Peyer's patch (tissue), 4 donors: ENCODE measurements around the gene APOC3. TPM values are rescaled to one million over a fixed set of nuclear protein-coding genes. Genes with fewer than 3 reads are reported as not detected.
A peak's percentile ranks its signal among the peaks of the same experiment; 100 is the strongest.

ENCODE experiments used
- DNase-seq, 3 donors: peaks; one replicate each; pipeline ENCODE4 v3.0.0-alpha.2; 2017 to 2019
- H3K27ac ChIP-seq, 4 donors: fragments of 200-600 bp; sonication (generic); one replicate each; pipeline ENCODE4 v1.5.1; 2016 to 2019
- H3K27me3 ChIP-seq, 2 donors: fragments of 200-600 bp; sonication (generic); one replicate each; pipeline ENCODE4 v1.5.1; 2019
- H3K36me3 ChIP-seq, 3 donors: fragments of 200-600 bp; sonication (generic); one replicate each; pipeline ENCODE4 v1.5.1; 2016 to 2019
- H3K4me1 ChIP-seq, 4 donors: fragments of 200-600 bp; sonication (generic); one replicate each; pipeline ENCODE4 v1.5.1; 2016 to 2019
- H3K4me3 ChIP-seq, 4 donors: fragments of 200-600 bp; sonication (generic); 1 replicate in 3 of 4; 2 replicates in 1 of 4; pipeline ENCODE4 v1.5.1; 2016 to 2019; ENCODE audit warnings: mild to moderate bottlenecking in 1 of 4
- H3K9me3 ChIP-seq, 4 donors: fragments of 200-600 bp; sonication (generic); one replicate each; pipeline ENCODE4 v1.5.1; 2016 to 2019; ENCODE audit warnings: mild to moderate bottlenecking in 1 of 4
- CTCF ChIP-seq, 6 experiments: fragments of 450-650 bp in 4 of 6; fragments of 200-600 bp in 2 of 6; sonication (generic) in 1 of 6; IDR thresholded peaks; one replicate each; pipeline ENCODE4 v1.5.1; 2017 to 2019; ENCODE audit warnings: antibody characterized with exemption in 6 of 6, mild to moderate bottlenecking in 3 of 6, moderate library complexity in 1 of 6
- POLR2A ChIP-seq, 2 donors: fragments of 450-650 bp; IDR thresholded peaks; one replicate each; pipeline ENCODE4 v1.5.1; 2017; ENCODE audit warnings: antibody characterized with exemption in 2 of 2, mild to moderate bottlenecking in 2 of 2, moderate library complexity in 2 of 2
- total RNA-seq, 4 donors: library from RNA; depleted of rRNA; stranded (reverse); fragments of >200 nt; gene quantifications; one replicate each; pipeline ENCODE4 v1.1.0, GENCODE V29; 2016

APOC3 gene
- total RNA-seq, 4 donors from 2014 or later = 276 to 11,857 (median 5,024) TPM

DNA sequence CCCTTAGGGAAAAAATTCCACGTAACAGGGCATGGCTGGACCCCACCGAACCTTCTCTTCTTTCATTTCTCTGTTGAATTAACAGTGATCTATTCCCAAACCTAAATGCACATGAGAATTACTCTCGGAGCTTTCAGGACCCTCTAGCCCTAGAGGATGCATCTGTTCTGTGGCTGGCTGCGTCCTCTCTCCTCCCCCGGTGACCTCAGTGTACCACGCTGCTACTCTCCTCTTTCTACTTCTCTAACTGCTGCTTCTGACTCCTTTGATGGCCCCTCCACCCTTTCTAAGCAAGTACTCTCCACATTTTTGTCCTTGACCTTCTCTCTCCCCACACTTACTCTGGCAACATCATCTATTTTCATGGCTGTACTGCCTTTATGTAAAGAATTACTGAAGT is 19.8 kb downstream of the APOC3 start:
- Histone ChIP-seq H3K4me1 (peaks cover 0 to 34% (median 21%) of the 10 kb centered on the region in 4 donors), H3K36me3 (peaks cover 0 to 46% (median 0%) of the 10 kb centered on the region in 3 donors), H3K4me3 (no peak overlapping the region), H3K27me3 (no peaks in the 10 kb centered on the region), H3K27ac (no peak overlapping the region), H3K9me3 (no peaks in the 10 kb centered on the region)
- no peak for DNase-seq
- TF ChIP-seq POLR2A (IDR thresholded peaks at IDR 0.05) = no peak
- no peak for TF ChIP-seq CTCF (IDR thresholded peaks at IDR 0.05)

- Histone ChIP-seq H3K36me3 (peaks cover 0 to 27% (median 0%) of the 10 kb centered on the region in 3 donors), H3K4me1 (peaks cover 0 to 34% (median 21%) of the 10 kb centered on the region in 4 donors), H3K9me3 (no peaks in the 10 kb centered on the region), H3K27me3 (no peaks in the 10 kb centered on the region), H3K27ac (peak overlapping the region; percentile 33 to 80 (median 70)), H3K4me3 (no peak overlapping the region)
- DNase-seq = peak in 2 of 3 donors; percentile 43 to 70
- no peak for TF ChIP-seq POLR2A (IDR thresholded peaks at IDR 0.05)
- no peak for TF ChIP-seq CTCF (IDR thresholded peaks at IDR 0.05)
These were observed 21.9 kb downstream of the APOC3 start for GRCh38 chr11:116851626-116852025.

DNA sequence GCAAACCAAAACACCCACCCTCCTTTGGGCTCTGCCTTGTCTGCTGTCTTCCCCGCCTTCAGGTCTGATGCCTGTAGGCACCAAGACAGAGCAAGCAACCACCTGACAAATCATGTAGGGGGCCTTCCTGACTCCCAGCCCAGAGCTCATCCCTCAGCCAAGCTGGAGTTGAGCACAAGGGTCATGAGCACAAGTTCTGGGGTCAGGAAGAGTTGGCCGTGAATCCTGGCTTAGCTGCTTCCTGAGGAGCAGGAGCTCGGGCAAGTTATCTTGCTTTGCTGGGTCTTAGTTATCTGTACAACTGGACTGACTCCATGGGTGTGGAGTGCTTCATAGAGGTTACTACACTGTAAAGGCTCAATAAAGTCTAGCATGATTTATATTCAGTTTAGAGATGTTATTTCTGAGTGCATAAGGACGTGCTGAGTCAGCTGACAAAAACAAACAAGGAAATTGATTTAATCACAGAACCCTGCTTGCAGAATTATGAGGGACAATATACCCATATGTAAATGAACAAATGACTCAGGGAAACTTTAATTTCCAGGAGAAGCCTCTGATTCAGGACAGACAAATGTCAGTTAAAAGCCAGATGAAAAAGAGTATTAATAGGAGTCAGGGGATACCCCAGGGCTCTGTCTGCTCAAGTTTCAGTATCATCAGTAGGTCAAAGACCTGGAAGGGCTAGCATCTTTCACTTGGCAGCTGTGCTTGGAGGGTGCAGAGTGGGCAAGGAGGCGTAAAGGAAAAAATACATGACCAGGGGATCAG is 22.7 kb downstream of the APOC3 start:
- TF ChIP-seq POLR2A (IDR thresholded peaks at IDR 0.05) = peak; percentile 29 to 60
- TF ChIP-seq CTCF (IDR thresholded peaks at IDR 0.05) = no peak
- Histone ChIP-seq H3K4me1 (peaks cover 0 to 34% (median 21%) of the 10 kb centered on the region in 4 donors), H3K4me3 (no peak overlapping the region), H3K27me3 (no peaks in the 10 kb centered on the region), H3K27ac (peak overlapping the region; percentile 54 to 80 (median 70)), H3K9me3 (no peaks in the 10 kb centered on the region), H3K36me3 (peaks cover 0 to 27% (median 0%) of the 10 kb centered on the region in 3 donors)
- peak in 1 of 3 donors; percentile 64 for DNase-seq

- H3K4me1 ChIP-seq = peaks cover 0 to 34% (median 21%) of the 10 kb centered on the region in 4 donors
- H3K9me3 ChIP-seq = no peaks in the 10 kb centered on the region
- DNase-seq = peak in 1 of 3 donors; percentile 42
- H3K27me3 ChIP-seq = no peaks in the 10 kb centered on the region
- no peak overlapping the region for H3K4me3 ChIP-seq
- peaks cover 0 to 28% (median 0%) of the 10 kb centered on the region in 3 donors for H3K36me3 ChIP-seq
- peak overlapping the region; percentile 54 to 80 (median 70) for H3K27ac ChIP-seq
- TF ChIP-seq POLR2A (IDR thresholded peaks at IDR 0.05) (no peak), CTCF (IDR thresholded peaks at IDR 0.05) (no peak)
These were observed 23.9 kb downstream of the APOC3 start for GRCh38 chr11:116853461-116854073.

DNA sequence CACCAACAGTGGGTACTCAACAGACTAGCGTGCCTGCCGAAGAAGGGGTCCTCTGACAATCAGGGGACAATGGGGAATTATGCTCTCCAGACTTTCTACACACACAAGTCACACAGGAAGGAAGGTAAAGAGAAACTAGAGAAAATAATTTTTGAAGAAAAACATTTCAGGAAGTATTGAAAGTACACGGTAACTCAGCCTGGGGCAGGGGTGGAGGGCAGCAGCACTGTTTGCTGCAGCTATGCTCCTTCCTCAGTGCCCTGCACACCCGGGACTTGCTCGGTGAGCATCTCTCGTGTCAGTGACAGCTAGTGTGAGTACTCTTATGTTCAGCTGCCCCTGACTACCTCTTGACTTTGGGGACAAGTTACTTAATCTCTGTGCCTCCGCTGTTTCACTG is 25.7 kb downstream of the APOC3 start:
- Histone ChIP-seq H3K36me3 (peaks cover 0 to 40% (median 0%) of the 10 kb centered on the region in 3 donors), H3K27me3 (no peaks in the 10 kb centered on the region), H3K9me3 (no peaks in the 10 kb centered on the region), H3K4me3 (no peak overlapping the region), H3K4me1 (peaks cover 0 to 34% (median 21%) of the 10 kb centered on the region in 4 donors), H3K27ac (peak overlapping the region in 2 of 4 donors; percentile 1 to 15)
- TF ChIP-seq POLR2A (IDR thresholded peaks at IDR 0.05) = no peak
- TF ChIP-seq CTCF (IDR thresholded peaks at IDR 0.05) = no peak
- no peak for DNase-seq
